ENCODE measurements around the gene BRME1.

GRCh38 chr19:13864667-13865570, 41.0 kb downstream of the BRME1 start:
- no peak for TF ChIP-seq CTCF (conservative IDR thresholded peaks at IDR 0.05; ENCODE audit: low read length)
- no peak for TF ChIP-seq EZH2phosphoT487 (IDR thresholded peaks at IDR 0.05; ENCODE audit: borderline replicate concordance)

All from Loucy (cell line).